ENCODE data around the gene TIMD4. TPM values are rescaled to one million over a fixed set of nuclear protein-coding genes. Genes with fewer than 3 reads are reported as not detected.

Gene TIMD4
- total and polyA plus RNA-seq, 9 of the 15 experiments (the other 6 are each of a cell fraction or from before 2014, with no cell fraction given): not detected

- ATAC-seq (no peak), FAIRE-seq (no peak), DNase-seq (ENCODE audit: extremely low read depth in 1 of 4, low spot score in 3 of 4) (no peak)
- intact Hi-C loops (cut with micrococcal nuclease): no loop called here
- Histone ChIP-seq H4K20me1 (replicated peaks; ENCODE audit: control insufficient read depth, insufficient read depth, low read length) (no peaks in the 10 kb centered on the region), H3K4me1 (replicated peaks in 1 of 2; ENCODE audit: control insufficient read depth in 2 of 2, insufficient read depth in 2 of 2, low read length in 2 of 2) (no peaks in the 10 kb centered on the region), H3K9me3 (replicated peaks; ENCODE audit: control insufficient read depth, insufficient read depth, low read depth, low read length) (no peaks in the 10 kb centered on the region), H3K4me3 (no peak overlapping the region), H3K27ac (ENCODE audit: extremely low read depth, low read depth, low read length) (no peak overlapping the region), H3K36me3 (ENCODE audit: control insufficient read depth, insufficient read depth, low read length) (no peaks in the 10 kb centered on the region), H3K9me1 (ENCODE audit: control insufficient read depth, insufficient read depth, low read length) (no peaks in the 10 kb centered on the region), H3K9ac (ENCODE audit: insufficient read depth in 1 of 2, low read depth in 2 of 2, low read length in 2 of 2) (no peak overlapping the region), H3K27me3 (ENCODE audit: control insufficient read depth in 2 of 2, insufficient read depth in 2 of 2, low read length in 2 of 2) (no peaks in the 10 kb centered on the region), H2AFZ (ENCODE audit: low read depth, low read length) (no peak overlapping the region), H3K79me2 (ENCODE audit: control insufficient read depth, insufficient read depth, low read length) (no peaks in the 10 kb centered on the region), H3K4me2 (ENCODE audit: insufficient read depth, low read length) (no peak overlapping the region)
- no TSS peak for BruUV-seq (replicated peaks)
- ChIA-PET CTCF (ENCODE audit: low intra/inter-chr PET ratio) (no interaction called here), POLR2A (interaction anchor here (0.6 kb wide), 1 partner anchor 1499 kb away, joined by 3 read pairs; no protein-coding TSS in a partner anchor)
- 0% methylated on average over 1 of the region's 2 CpGs for WGBS (ENCODE audit: insufficient coverage, low coverage, missing lambda C conversion rate)
- in situ Hi-C loops (cut with MboI): no loop called here
- TF ChIP-seq FOXO4 (CRISPR knock-in tag; IDR thresholded peaks at IDR 0.05): no peak
- TF ChIP-seq CHAMP1 (IDR thresholded peaks at IDR 0.05): no peak
- TF ChIP-seq THRB (CRISPR knock-in tag; conservative IDR thresholded peaks at IDR 0.05): no peak
- TF ChIP-seq CHD7 (IDR thresholded peaks at IDR 0.05; ENCODE audit: low read depth, low read length): no peak
Measured at GRCh38 chr5:156888520-156888919, 74.5 kb downstream of the TIMD4 start.
